HL-60 (cell line): ENCODE measurements around the gene SLC6A11.

Experiments
- GABPA ChIP-seq: IDR thresholded peaks from 2 replicates; pipeline ENCODE4 v1.6.1; 2012; ENCODE audit warnings: low read depth
- POLR2AphosphoS5 ChIP-seq: IDR thresholded peaks from 2 replicates; pipeline ENCODE4 v1.6.1; 2012; ENCODE audit warnings: low read depth
- SPI1 ChIP-seq: IDR thresholded peaks from 2 replicates; pipeline ENCODE4 v1.6.1; 2012; ENCODE audit warnings: low read depth, mild to moderate bottlenecking, borderline replicate concordance
- TF ChIP-seq, protein P1 (sequence below): IDR thresholded peaks from one replicate; pipeline ENCODE4 v1.5.1; 2011; ENCODE audit warnings: low read length, control low read depth, inconsistent platforms; ENCODE audit not compliant: insufficient read depth
- TF ChIP-seq, protein P2 (sequence below): IDR thresholded peaks from 2 replicates; pipeline ENCODE4 v1.6.1; 2012; ENCODE audit warnings: low read depth; ENCODE audit not compliant: insufficient replicate concordance

DNA sequence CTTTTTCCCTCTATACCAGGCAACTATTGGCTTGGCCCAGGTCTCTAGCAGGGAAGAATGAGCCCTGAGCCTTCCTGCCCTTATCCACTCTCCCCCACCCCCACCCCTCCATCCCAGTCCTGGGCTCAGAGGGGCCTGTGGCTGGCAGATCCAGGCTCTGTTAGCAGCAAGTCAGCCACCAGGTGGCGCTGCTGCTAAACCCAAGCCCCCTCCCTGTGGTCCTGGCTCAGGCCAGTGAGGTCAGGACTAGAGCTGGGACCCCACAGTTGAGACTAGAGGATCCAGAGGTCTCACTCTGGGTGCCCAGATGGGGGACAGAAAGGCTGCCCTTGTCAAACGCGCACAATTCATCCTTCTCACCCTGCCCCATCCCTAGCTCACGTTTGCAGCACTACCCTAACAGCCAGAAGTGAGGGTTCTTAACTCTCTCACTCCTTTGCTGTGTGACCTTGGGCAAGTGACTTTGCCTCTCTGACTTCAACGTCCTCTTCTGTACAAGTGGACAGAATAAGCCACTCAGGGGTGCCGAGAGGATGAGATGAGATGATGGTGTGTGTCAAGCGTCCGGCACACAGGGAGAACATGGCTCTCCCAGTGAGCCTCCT is 129.8 kb downstream of the SLC6A11 start:
- TF ChIP-seq, protein P1, sequence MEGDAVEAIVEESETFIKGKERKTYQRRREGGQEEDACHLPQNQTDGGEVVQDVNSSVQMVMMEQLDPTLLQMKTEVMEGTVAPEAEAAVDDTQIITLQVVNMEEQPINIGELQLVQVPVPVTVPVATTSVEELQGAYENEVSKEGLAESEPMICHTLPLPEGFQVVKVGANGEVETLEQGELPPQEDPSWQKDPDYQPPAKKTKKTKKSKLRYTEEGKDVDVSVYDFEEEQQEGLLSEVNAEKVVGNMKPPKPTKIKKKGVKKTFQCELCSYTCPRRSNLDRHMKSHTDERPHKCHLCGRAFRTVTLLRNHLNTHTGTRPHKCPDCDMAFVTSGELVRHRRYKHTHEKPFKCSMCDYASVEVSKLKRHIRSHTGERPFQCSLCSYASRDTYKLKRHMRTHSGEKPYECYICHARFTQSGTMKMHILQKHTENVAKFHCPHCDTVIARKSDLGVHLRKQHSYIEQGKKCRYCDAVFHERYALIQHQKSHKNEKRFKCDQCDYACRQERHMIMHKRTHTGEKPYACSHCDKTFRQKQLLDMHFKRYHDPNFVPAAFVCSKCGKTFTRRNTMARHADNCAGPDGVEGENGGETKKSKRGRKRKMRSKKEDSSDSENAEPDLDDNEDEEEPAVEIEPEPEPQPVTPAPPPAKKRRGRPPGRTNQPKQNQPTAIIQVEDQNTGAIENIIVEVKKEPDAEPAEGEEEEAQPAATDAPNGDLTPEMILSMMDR = peak; percentile 74
- TF ChIP-seq GABPA (no peak), POLR2AphosphoS5 (no peak), SPI1 (no peak)
- TF ChIP-seq, protein P2, sequence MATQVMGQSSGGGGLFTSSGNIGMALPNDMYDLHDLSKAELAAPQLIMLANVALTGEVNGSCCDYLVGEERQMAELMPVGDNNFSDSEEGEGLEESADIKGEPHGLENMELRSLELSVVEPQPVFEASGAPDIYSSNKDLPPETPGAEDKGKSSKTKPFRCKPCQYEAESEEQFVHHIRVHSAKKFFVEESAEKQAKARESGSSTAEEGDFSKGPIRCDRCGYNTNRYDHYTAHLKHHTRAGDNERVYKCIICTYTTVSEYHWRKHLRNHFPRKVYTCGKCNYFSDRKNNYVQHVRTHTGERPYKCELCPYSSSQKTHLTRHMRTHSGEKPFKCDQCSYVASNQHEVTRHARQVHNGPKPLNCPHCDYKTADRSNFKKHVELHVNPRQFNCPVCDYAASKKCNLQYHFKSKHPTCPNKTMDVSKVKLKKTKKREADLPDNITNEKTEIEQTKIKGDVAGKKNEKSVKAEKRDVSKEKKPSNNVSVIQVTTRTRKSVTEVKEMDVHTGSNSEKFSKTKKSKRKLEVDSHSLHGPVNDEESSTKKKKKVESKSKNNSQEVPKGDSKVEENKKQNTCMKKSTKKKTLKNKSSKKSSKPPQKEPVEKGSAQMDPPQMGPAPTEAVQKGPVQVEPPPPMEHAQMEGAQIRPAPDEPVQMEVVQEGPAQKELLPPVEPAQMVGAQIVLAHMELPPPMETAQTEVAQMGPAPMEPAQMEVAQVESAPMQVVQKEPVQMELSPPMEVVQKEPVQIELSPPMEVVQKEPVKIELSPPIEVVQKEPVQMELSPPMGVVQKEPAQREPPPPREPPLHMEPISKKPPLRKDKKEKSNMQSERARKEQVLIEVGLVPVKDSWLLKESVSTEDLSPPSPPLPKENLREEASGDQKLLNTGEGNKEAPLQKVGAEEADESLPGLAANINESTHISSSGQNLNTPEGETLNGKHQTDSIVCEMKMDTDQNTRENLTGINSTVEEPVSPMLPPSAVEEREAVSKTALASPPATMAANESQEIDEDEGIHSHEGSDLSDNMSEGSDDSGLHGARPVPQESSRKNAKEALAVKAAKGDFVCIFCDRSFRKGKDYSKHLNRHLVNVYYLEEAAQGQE = no peak
